GM12875 (cell line): Measurements from ENCODE around the gene NUTF2.
"Not testable (repeated sequence)": the region's sequence is repeated elsewhere in the genome, so short reads cannot be mapped to it uniquely, and the experiment has no call there.

ENCODE experiments used
- H3K4me3 ChIP-seq: one replicate; pipeline ENCODE4 v1.5.1; 2011; ENCODE audit warnings: low read depth, low read length, control low read depth
- TF ChIP-seq, protein P1 (sequence below): IDR thresholded peaks from 2 replicates; pipeline ENCODE4 v1.5.1; 2011; ENCODE audit warnings: low read depth, mild to moderate bottlenecking, control low read depth, inconsistent platforms, low read length, moderate library complexity, borderline replicate concordance; ENCODE audit not compliant: insufficient read depth

NUTF2 gene

DNA sequence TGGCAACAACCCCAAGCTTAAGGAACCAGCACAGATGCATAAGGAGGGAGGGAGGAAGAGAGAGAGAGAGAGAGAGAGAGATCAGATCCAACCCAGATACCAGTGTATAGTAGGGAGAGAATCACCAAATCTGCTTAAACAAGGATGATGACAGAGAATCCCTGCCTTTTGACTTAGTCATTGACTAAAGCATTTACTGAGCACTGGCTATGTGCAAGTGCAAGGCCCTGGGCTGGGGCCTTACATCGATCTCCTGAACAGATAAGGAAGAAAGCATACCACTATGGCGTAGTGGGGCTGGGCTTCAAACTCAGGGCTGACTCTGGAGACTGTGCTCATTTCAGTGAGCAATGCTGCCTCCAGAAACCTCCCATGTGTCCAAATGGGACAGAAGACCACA lies 24.2 kb upstream of the NUTF2 start:
- H3K4me3 ChIP-seq = no peak overlapping the region
- TF ChIP-seq, protein P1, sequence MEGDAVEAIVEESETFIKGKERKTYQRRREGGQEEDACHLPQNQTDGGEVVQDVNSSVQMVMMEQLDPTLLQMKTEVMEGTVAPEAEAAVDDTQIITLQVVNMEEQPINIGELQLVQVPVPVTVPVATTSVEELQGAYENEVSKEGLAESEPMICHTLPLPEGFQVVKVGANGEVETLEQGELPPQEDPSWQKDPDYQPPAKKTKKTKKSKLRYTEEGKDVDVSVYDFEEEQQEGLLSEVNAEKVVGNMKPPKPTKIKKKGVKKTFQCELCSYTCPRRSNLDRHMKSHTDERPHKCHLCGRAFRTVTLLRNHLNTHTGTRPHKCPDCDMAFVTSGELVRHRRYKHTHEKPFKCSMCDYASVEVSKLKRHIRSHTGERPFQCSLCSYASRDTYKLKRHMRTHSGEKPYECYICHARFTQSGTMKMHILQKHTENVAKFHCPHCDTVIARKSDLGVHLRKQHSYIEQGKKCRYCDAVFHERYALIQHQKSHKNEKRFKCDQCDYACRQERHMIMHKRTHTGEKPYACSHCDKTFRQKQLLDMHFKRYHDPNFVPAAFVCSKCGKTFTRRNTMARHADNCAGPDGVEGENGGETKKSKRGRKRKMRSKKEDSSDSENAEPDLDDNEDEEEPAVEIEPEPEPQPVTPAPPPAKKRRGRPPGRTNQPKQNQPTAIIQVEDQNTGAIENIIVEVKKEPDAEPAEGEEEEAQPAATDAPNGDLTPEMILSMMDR = no peak

DNA sequence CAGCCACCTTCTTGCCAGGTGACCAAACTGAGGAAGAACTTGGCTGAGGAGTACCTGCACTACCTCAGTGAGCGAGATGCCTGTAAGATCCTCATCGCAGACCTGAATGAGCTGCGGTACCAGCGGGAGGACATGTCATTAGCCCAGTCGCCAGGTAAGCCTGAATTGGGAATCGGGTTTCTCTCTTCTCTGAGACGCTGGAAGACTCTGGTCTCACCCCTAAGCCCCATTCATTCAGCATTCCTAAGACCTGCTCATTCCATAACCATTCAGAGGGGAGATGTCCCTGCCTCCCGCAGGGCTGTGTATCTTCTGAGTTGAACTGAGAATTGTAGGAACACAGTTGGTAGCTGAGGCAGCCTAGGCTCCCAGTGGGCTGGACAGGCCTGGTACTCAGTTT lies 21.6 kb upstream of the NUTF2 start:
- TF ChIP-seq, protein P1 = no peak
- H3K4me3 ChIP-seq = no peak overlapping the region

DNA sequence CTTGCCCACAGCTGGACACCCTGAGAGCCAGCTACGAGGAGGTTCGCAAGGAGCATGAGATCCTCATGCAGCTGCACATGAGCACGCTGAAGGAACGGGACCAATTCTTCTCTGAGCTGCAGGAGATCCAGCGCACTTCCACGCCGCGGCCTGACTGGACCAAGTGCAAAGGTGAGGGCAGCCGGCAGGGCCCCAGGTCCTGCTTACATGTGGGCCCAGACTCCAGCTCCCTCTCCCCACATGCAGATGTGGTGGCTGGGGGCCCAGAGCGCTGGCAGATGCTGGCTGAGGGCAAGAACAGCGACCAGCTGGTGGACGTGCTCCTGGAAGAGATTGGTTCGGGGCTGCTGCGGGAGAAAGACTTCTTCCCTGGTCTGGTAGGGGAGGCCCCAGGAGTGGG lies 20.8 kb upstream of the NUTF2 start:
- no peak overlapping the region for H3K4me3 ChIP-seq
- TF ChIP-seq, protein P1 = no peak

DNA sequence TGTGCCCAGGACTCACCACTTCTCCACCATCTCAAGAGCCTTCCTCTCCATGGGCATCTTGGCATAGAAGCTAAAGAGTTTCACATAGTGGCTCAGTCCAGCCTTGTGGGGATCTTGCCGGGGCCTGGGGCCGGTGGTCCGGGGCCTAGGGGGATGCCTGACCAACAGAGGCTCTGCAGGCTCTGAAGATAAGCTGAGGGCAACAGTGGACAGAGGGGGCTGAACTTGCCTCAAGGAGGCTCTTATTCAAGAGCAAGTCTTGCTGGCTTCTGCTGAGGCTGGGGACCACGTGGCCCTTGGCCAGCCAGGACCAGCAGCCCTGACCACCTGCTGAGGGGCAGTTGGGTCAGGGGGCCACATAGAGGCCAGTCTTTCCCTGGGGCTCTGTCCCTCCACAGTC lies 18.1 kb upstream of the NUTF2 start:
- TF ChIP-seq, protein P1 = no peak
- no peak overlapping the region for H3K4me3 ChIP-seq

DNA sequence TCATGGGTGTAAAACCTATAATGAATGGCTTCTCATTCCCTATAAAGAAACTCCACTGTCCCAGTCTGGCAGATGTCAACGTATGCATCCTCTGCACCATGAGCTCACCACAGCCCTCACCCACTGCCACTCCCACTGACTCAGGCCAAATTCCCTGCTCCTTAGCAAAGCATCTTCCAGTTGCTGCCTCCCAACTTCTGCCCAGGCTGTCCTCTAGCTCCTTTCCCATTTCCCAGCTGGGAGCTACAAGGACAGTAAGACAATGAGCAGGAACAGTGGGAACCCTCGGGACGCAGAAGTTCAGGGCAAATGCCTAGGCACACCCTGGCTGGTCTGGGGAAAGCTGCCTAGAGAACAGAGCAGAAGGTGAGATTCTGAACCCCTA lies 13.7 kb upstream of the NUTF2 start:
- TF ChIP-seq, protein P1 = no peak
- H3K4me3 ChIP-seq = peak overlapping the region; percentile 63

DNA sequence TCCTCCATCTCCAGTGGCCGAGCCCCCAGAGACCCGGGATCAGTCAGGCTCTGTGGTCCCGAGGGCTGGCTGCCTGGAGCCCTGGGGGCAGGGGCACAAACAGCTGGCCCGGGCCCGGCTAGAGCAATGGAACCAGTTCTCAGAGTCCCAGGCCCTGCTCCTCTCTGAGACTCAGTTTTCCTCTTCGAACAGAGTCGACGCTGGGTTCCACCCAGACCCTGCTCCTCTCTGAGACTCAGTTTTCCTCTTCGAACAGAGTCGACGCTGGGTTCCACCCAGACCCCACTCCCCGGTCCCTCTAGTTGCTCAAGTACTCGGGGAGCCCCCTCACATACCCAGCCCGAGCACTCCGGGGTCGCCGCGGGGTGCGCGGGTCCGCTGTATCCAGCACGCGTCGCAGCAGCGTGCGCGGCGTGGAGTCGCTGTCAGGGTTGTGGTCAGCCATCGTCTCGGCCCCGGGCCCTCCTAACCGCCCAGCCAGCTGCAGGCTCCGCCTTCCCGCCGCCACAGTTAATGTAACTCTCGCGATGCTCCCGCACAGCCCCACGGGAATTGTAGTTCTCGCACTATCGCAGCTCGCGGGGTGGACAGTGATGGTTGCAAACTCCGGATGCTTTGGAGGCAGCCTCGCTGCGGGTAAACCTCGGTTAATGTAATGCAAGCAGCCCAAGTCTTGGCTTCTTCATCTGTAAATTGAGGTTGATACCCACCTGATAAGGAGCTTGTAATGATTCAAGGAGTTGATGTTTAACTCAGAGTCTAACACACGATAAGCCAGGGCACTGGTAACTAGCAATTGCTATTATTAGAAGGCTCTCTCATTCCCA lies 13.1 kb upstream of the NUTF2 start:
- TF ChIP-seq, protein P1 = no peak
- H3K4me3 ChIP-seq = peak overlapping the region; percentile 63

DNA sequence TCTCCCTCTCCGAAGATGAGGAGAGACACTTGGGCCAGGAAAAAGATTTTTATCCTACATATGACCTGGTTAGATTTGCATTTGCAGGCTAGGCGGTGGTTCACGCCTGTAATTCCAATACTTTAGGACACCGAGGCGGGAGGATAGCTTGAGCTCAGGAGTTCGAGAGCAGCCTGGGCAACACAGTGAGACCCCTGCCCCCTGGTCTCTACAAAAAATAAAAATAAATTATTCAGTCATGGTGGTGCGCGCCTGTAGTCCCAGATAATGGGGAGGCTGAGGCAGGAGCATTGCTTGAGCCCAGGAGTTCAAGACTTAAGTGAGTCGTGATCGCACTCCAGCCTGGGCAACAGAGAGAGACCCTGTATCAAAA lies 12.5 kb upstream of the NUTF2 start:
- H3K4me3 ChIP-seq = no peak overlapping the region
- TF ChIP-seq, protein P1 = no peak

DNA sequence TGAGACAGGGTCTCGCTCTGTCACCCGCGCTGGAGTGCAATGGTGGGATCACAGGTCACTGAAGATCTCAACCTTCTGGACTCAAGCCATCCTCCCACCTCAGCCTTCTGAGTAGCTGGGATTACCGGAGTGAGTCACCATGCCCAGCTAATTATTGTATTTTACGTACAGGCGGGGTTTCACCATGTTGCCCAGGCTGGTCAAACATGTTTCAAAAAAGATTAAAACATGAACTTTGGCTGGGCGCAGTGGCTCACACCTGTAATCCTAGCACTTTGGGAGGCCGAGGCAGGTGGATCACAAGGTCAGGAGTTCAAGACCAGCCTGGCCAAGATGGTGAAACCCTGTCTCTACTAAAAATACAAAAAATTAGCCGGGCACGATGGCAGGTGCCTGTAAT lies 9.5 kb upstream of the NUTF2 start:
- H3K4me3 ChIP-seq = not testable (repeated sequence)
